Mucosa of gallbladder (tissue), 1 donor: ENCODE data around the gene GLG1. TPM values are rescaled to one million over a fixed set of nuclear protein-coding genes. Genes with fewer than 3 reads are reported as not detected.
"Not testable (repeated sequence)": the region's sequence is repeated elsewhere in the genome, so short reads cannot be mapped to it uniquely, and the experiment has no call there.

ENCODE experiments used
- DNase-seq: peaks from one replicate; pipeline ENCODE4 v3.0.0-alpha.2; 2020; ENCODE audit warnings: low spot score
- total RNA-seq: library from RNA; stranded (reverse); gene quantifications from one replicate; pipeline ENCODE4 v1.2.1, GENCODE V29; 2021
- donor health status: DM: no; HTN: no; CAD: no.

The GLG1 gene
- total RNA-seq, 1 donor from 2014 or later: 229 TPM

DNA sequence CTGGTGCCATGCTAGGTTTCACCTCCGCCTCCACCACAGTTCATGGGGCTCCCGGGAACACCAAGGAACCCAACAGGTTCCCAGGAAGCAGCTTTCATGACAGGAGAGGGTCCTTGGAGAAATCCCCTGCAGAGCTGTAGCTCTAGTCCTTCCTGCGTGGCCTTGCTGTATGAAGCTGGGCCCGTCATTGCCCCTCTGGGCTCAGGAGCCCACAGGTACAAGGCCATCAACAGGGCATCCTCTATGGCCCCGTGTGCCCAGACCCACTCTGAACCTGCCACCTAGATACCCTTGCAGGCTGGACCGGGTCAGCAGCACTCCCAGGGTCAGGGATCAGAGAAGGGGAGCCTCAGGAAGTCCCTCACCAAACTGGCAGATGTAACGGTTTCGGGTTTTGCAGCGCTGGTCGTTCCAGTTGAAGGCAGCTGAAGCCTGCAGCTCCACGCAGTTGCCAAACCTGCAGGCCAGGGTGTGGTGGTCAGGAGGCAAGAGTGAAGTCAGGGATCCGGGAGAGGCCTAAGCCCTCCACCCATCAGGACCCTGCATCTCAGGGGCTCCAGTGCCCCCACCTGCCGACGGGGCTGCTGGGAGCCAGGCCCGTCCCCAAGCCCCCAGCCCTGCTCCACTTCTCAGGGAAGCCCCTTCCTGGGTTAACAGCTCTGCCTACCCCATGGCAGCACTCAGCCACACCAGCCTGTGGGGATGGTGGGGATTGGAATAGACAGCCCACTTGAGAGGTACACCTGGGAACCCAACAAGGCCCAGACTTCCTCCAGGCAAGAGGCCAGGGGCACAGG lies 197.5 kb downstream of the GLG1 start:
- not testable (repeated sequence) for DNase-seq

DNA sequence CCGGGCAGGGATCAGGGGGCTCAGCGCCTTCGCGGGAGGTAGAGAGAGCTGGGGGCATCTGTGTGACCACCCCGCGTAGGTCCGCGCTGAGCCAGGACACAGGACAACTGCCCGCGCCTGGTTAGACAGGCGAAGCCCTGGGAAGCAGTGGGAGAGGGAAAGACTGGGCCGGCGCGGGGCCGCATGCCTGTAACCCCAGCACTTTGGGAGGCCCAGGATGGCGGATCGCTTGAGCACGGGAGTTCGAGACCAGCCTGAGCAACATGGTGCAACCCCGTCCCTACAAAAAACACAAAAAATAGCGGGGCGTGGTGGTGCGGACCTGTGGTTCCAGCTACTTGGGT lies 199.6 kb downstream of the GLG1 start:
- DNase-seq: not testable (repeated sequence)

DNA sequence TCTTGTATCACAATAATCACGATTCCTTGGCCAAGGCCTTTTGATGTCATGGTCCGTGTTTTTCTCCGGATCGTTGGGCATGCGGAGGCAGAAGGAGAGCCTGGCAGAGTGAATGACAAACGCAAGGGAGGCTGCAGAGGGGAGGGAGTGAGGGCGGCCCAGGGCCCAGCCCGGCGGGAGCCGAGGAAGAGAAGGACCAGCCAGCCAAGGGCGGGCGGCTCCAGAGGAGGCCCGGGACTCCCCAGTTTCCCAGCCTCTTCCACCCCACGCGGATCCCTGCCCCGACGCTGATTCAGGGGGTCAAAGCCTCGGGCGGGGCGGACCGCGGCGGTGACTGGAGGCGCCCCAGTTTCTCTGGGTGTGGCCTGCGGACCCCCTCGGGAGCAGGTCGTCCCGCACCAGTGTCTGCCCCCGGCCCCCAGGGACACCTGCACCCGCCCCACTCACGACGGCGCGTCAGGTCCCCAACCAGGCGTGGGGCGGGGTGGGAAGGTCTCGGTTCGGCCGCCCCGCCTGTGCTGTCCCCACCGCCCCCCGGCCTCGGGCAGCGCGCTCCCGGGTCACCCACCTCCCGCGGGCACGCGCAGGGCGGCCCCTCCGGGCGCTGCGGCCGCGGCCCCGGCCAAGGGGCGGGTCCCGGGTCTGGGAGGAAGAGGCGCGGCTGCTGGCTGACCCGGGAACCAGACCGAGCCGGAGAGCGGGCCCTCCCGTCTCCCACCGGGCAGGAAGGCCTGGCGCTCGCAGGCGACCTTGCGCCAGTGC lies 200.1 kb downstream of the GLG1 start:
- DNase-seq: not testable (repeated sequence)

DNA sequence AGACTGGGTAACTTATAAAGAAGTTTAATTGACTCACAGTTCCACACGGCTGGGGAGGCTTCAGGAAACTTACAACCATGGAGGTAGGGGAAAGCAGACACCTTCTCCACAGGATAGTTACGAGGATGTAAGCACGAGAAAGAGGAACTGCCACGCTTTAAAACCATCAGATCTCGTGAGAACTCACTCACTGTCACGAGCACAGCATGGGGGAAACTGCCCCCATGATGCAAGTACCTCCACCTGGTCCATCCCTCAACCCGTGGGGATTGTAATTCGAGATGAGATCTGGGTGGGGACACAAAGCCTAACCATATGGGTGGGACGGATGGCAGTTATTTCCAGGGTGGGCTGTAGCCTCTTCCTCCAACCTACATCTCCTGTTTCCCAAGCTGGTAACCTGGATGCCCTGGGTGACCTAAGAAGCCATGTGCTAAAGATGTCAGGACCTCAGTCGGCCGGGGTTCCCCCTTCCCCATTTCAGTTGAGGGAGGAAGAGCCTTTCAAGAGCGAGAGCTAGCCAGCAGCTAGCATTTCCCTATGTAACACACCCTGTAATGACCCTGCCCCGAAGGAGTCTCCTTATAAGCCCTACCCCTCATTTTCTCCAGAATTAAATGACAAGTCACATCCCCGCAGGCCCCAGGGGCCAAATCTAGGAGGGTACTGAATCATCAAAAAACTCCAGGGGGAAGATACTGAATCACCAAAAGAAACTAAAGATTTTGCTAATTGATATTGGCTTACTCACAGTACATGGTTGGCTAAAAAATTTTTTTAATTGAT lies 202.6 kb downstream of the GLG1 start:
- DNase-seq: not testable (repeated sequence)

DNA sequence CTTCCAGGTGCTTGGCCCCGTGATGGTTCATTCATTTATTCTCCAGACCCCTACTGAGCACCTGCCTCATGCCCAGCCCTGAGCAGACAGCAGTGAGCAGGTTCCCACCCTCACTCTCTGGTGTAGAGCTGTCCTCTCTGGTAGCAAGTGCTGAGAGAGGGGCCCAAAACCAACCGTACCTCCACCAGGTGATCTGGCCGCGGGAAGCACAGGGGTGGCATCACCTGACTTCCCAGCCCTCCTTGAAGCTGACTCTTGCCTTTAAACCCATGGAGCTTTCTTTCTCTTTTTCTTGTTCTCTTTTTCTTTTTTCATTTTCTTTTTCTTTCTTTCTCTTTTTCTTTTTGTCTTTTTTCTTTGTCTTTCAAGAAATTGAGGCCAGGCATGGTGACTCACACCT lies 206.7 kb downstream of the GLG1 start:
- not testable (repeated sequence) for DNase-seq

DNA sequence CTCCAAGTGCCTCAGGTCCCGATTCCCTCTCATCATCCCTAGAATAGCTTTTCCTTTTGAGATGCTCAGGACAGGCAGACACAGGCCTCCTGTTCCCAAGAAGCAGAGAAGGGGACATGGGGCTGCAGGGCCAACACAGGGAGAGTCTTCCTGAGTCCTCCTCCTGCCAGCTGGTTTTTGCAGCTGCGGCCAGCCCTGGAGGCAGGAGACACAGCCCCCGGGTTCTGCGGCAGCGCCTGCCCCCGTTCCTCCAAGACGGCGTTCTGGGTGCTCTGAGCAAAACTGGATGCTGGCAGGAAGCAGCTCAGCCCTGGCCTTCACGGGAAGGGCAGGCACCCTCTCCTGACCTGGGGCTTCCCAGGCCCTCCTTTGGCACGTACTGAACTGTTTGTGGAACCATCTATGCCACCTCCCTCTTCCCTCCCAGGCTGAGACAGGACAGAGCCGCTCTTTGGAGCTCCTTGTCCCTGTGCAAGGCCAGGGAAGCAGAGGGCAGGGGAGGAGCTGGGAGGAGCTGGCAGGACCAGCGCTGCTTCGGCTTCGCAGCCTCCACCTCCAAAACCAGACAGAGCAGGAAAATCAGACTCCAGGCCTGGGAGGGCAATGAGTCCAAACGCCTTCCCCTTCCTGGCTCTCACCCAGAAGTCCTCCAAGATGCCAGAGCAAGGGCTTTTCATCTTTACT lies 208.6 kb downstream of the GLG1 start:
- DNase-seq: not testable (repeated sequence)

Other genes starting within 250 kb of the GLG1 start
- 5.6 TPM for gene NPIPB15, start 230.8 kb downstream of the GLG1 start, total RNA-seq
- 6.0 TPM for gene CLEC18B, start 185.6 kb downstream of the GLG1 start, total RNA-seq
- gene RFWD3, start 59.8 kb upstream of the GLG1 start, total RNA-seq: 22.6 TPM
- 12.8 TPM for gene MLKL, start 93.7 kb upstream of the GLG1 start, total RNA-seq
- 82.2 TPM for gene FA2H, start 167.7 kb upstream of the GLG1 start, total RNA-seq